Measurements from ENCODE around the gene MXRA8. TPM values are rescaled to one million over a fixed set of nuclear protein-coding genes. Genes with fewer than 3 reads are reported as not detected.

MXRA8 gene
- total and polyA plus RNA-seq, 9 of the 15 experiments (the other 6 are each of a cell fraction or from before 2014, with no cell fraction given), result 0.66 to 11.3 (median 6.3) TPM

- TF ChIP-seq ARID4B (CRISPR knock-in tag; IDR thresholded peaks at IDR 0.05) (peak; percentile 72; the same call in 1 of the 2 replicates), ZNF217 (CRISPR knock-in tag; IDR thresholded peaks at IDR 0.05) (no peak), ZNF76 (CRISPR knock-in tag; IDR thresholded peaks at IDR 0.05; ENCODE audit: borderline replicate concordance) (no peak; the same call in 1 of the 2 replicates), KLF6 (CRISPR knock-in tag; IDR thresholded peaks at IDR 0.05; ENCODE audit: borderline replicate concordance) (no peak), MXD1 (CRISPR knock-in tag; IDR thresholded peaks at IDR 0.05; ENCODE audit: borderline replicate concordance, poor library complexity, severe bottlenecking) (peak; percentile 69), ZKSCAN3 (CRISPR knock-in tag; IDR thresholded peaks at IDR 0.05) (no peak), SNRNP70 (optimal IDR thresholded peaks at IDR 0.05; ENCODE audit: low read depth, low read length) (no peak), MAZ (CRISPR knock-in tag; conservative IDR thresholded peaks at IDR 0.05 in 1 of 2, IDR thresholded peaks at IDR 0.05 in 1 of 2) (no peak), ELK1 (CRISPR knock-in tag; IDR thresholded peaks at IDR 0.05) (no peak), FOS (IDR thresholded peaks at IDR 0.05; ENCODE audit: extremely low read depth, insufficient read length) (no peak), CBX5 (IDR thresholded peaks at IDR 0.05; ENCODE audit: borderline replicate concordance, low read depth) (no peak), CBX2 (IDR thresholded peaks at IDR 0.05; ENCODE audit: insufficient read depth, low read length, poor library complexity, severe bottlenecking) (no peak), NRF1 (conservative IDR thresholded peaks at IDR 0.05 in 1 of 2, IDR thresholded peaks at IDR 0.05 in 1 of 2) (no peak; a peak in 1 of 4 replicates), RBFOX2 (IDR thresholded peaks at IDR 0.05; ENCODE audit: low read depth, low read length) (no peak), NBN (IDR thresholded peaks at IDR 0.05; ENCODE audit: low read depth) (no peak), HMGN3 (IDR thresholded peaks at IDR 0.05; ENCODE audit: borderline replicate concordance, extremely low read depth, insufficient read length, low read depth, low read length) (peak; percentile 39), BCL6 (CRISPR knock-in tag; IDR thresholded peaks at IDR 0.05) (no peak), CREBBP (IDR thresholded peaks at IDR 0.05; ENCODE audit: low read depth, low read length) (no peak), E2F1 (CRISPR knock-in tag; IDR thresholded peaks at IDR 0.05) (no peak), ZC3H4 (CRISPR knock-in tag; IDR thresholded peaks at IDR 0.05; ENCODE audit: borderline replicate concordance) (peak; percentile 43; the same call in 1 of the 2 replicates), ZBED1 (IDR thresholded peaks at IDR 0.05) (no peak), SLC30A9 (CRISPR knock-in tag; IDR thresholded peaks at IDR 0.05) (no peak), DNMT1 (IDR thresholded peaks at IDR 0.05) (no peak)
Measured at GRCh38 chr1:1308756-1309250, 49.6 kb downstream of the MXRA8 start (continued).
